ENCODE measurements around the gene CD79A.
"Not testable (repeated sequence)": the region's sequence is repeated elsewhere in the genome, so short reads cannot be mapped to it uniquely, and the experiment has no call there.

The CD79A gene

GRCh38 chr19:41906916-41907680 is 30.0 kb downstream of the CD79A start:
- no peak for FAIRE-seq

GRCh38 chr19:41907994-41908615 is 31.0 kb downstream of the CD79A start:
- no peak for FAIRE-seq

GRCh38 chr19:41908724-41909464 is 31.8 kb downstream of the CD79A start:
- FAIRE-seq: no peak

GRCh38 chr19:41909706-41910105 is 32.6 kb downstream of the CD79A start:
- FAIRE-seq: no peak

GRCh38 chr19:41910240-41910991 is 33.3 kb downstream of the CD79A start:
- FAIRE-seq: no peak

GRCh38 chr19:41910992-41911888 is 34.2 kb downstream of the CD79A start:
- FAIRE-seq: no peak

GRCh38 chr19:41911889-41912731 is 35.0 kb downstream of the CD79A start:
- FAIRE-seq: no peak

- no peak for FAIRE-seq
These were observed 35.9 kb downstream of the CD79A start for GRCh38 chr19:41912899-41913537.

GRCh38 chr19:41913538-41914423 is 36.7 kb downstream of the CD79A start:
- no peak for FAIRE-seq

- FAIRE-seq: not testable (repeated sequence)
These were observed 37.4 kb downstream of the CD79A start for GRCh38 chr19:41914424-41914834.

GRCh38 chr19:41915021-41915775 is 38.1 kb downstream of the CD79A start:
- FAIRE-seq: no peak

- FAIRE-seq: no peak
These were observed 38.8 kb downstream of the CD79A start for GRCh38 chr19:41915776-41916414.

GRCh38 chr19:41917676-41918075 is 40.6 kb downstream of the CD79A start:
- no peak for FAIRE-seq

GRCh38 chr19:41918095-41918494 is 41.0 kb downstream of the CD79A start:
- no peak for FAIRE-seq

- FAIRE-seq: no peak
These were observed 41.7 kb downstream of the CD79A start for GRCh38 chr19:41918653-41919244.

GRCh38 chr19:41919948-41920712 is 43.1 kb downstream of the CD79A start:
- FAIRE-seq: no peak
